ENCODE measurements around the gene NID1.

- TF ChIP-seq POLR2A (IDR thresholded peaks at IDR 0.05) = no peak
- TF ChIP-seq, protein P1, sequence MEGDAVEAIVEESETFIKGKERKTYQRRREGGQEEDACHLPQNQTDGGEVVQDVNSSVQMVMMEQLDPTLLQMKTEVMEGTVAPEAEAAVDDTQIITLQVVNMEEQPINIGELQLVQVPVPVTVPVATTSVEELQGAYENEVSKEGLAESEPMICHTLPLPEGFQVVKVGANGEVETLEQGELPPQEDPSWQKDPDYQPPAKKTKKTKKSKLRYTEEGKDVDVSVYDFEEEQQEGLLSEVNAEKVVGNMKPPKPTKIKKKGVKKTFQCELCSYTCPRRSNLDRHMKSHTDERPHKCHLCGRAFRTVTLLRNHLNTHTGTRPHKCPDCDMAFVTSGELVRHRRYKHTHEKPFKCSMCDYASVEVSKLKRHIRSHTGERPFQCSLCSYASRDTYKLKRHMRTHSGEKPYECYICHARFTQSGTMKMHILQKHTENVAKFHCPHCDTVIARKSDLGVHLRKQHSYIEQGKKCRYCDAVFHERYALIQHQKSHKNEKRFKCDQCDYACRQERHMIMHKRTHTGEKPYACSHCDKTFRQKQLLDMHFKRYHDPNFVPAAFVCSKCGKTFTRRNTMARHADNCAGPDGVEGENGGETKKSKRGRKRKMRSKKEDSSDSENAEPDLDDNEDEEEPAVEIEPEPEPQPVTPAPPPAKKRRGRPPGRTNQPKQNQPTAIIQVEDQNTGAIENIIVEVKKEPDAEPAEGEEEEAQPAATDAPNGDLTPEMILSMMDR (IDR thresholded peaks at IDR 0.05) = no peak
Observed at GRCh38 chr1:236029428-236029940, 35.4 kb downstream of the NID1 start.
